ENCODE measurements around the gene ENKUR.
"Not testable (repeated sequence)": the region's sequence is repeated elsewhere in the genome, so short reads cannot be mapped to it uniquely, and the experiment has no call there.

Gene ENKUR

GRCh38 chr10:25017661-25018060 lies 1.7 kb upstream of the ENKUR start:
- H2AFZ ChIP-seq (ENCODE audit: low read depth): peak overlapping the region; percentile 85
- no peak for TF ChIP-seq CTCF (conservative IDR thresholded peaks at IDR 0.05; ENCODE audit: low read depth, low read length)
- H3K27me3 ChIP-seq (ENCODE audit: insufficient read depth, low read depth): no peaks in the 10 kb centered on the region
- H3K36me3 ChIP-seq (ENCODE audit: insufficient read depth): no peaks in the 10 kb centered on the region
- H3K79me2 ChIP-seq (ENCODE audit: insufficient read depth, low read depth): no peaks in the 10 kb centered on the region; the same call in 1 of the 2 replicates
- H3K4me1 ChIP-seq (ENCODE audit: low read depth, poor library complexity, severe bottlenecking): peaks cover 18% of the 10 kb centered on the region
- peak overlapping the region; percentile 69 for H3K4me2 ChIP-seq
- H3K4me3 ChIP-seq (IDR thresholded peaks at IDR 0.05; ENCODE audit: insufficient read depth, low read depth, low read length): no peak overlapping the region
- H4K20me1 ChIP-seq (ENCODE audit: insufficient read depth): no peaks in the 10 kb centered on the region
- peak overlapping the region; percentile 96 for H3K9ac ChIP-seq
- peak overlapping the region; percentile 98 for H3K27ac ChIP-seq

GRCh38 chr10:25017154-25017590 lies 1.2 kb upstream of the ENKUR start:
- Histone ChIP-seq H4K20me1 (ENCODE audit: insufficient read depth) (no peaks in the 10 kb centered on the region), H3K4me3 (IDR thresholded peaks at IDR 0.05; ENCODE audit: insufficient read depth, low read depth, low read length) (peak overlapping the region; percentile 56), H2AFZ (ENCODE audit: low read depth) (peak overlapping the region; percentile 85), H3K4me2 (peak overlapping the region; percentile 69), H3K27ac (peak overlapping the region; percentile 98), H3K9ac (peak overlapping the region; percentile 96), H3K79me2 (ENCODE audit: insufficient read depth, low read depth) (no peaks in the 10 kb centered on the region; the same call in 1 of the 2 replicates), H3K4me1 (ENCODE audit: low read depth, poor library complexity, severe bottlenecking) (peaks cover 18% of the 10 kb centered on the region), H3K27me3 (ENCODE audit: insufficient read depth, low read depth) (no peaks in the 10 kb centered on the region), H3K36me3 (ENCODE audit: insufficient read depth) (no peaks in the 10 kb centered on the region)
- no peak for TF ChIP-seq CTCF (conservative IDR thresholded peaks at IDR 0.05; ENCODE audit: low read depth, low read length)

GRCh38 chr10:25016376-25017153 lies 607 bp upstream of the ENKUR start, which contains the start of gene THNSL1:
Gene THNSL1 (plus strand): TSS chr10:25016612. CDS start chr10:25023224, 6,612 bp downstream.
- Histone ChIP-seq H3K27ac (peak within 1 kb of the TSS; percentile 98), H2AFZ (ENCODE audit: low read depth) (peak within 1 kb of the TSS; percentile 85), H3K36me3 (ENCODE audit: insufficient read depth) (no peaks in the 10 kb centered on the region), H4K20me1 (ENCODE audit: insufficient read depth) (no peaks in the 10 kb centered on the region), H3K4me3 (IDR thresholded peaks at IDR 0.05; ENCODE audit: insufficient read depth, low read depth, low read length) (peak within 1 kb of the TSS; percentile 56), H3K9ac (peak within 1 kb of the TSS; percentile 96), H3K4me2 (peak within 1 kb of the TSS; percentile 69), H3K4me1 (ENCODE audit: low read depth, poor library complexity, severe bottlenecking) (peaks cover 18% of the 10 kb centered on the region), H3K79me2 (ENCODE audit: insufficient read depth, low read depth) (no peaks in the 10 kb centered on the region; the same call in 1 of the 2 replicates), H3K27me3 (ENCODE audit: insufficient read depth, low read depth) (no peaks in the 10 kb centered on the region)
- TF ChIP-seq CTCF (conservative IDR thresholded peaks at IDR 0.05; ENCODE audit: low read depth, low read length): no peak

GRCh38 chr10:25014579-25014978 lies 1.4 kb downstream of the ENKUR start:
- Histone ChIP-seq H2AFZ (ENCODE audit: low read depth) (no peak overlapping the region), H3K27ac (no peak overlapping the region), H3K4me2 (no peak overlapping the region), H3K9ac (no peak overlapping the region), H3K79me2 (ENCODE audit: insufficient read depth, low read depth) (no peaks in the 10 kb centered on the region; the same call in 1 of the 2 replicates), H3K36me3 (ENCODE audit: insufficient read depth) (no peaks in the 10 kb centered on the region), H3K27me3 (ENCODE audit: insufficient read depth, low read depth) (no peaks in the 10 kb centered on the region), H3K4me1 (ENCODE audit: low read depth, poor library complexity, severe bottlenecking) (peaks cover 18% of the 10 kb centered on the region), H3K4me3 (IDR thresholded peaks at IDR 0.05; ENCODE audit: insufficient read depth, low read depth, low read length) (no peak overlapping the region), H4K20me1 (ENCODE audit: insufficient read depth) (no peaks in the 10 kb centered on the region)
- no peak for TF ChIP-seq CTCF (conservative IDR thresholded peaks at IDR 0.05; ENCODE audit: low read depth, low read length)

GRCh38 chr10:25011591-25011990 lies 4.4 kb downstream of the ENKUR start:
- not testable (repeated sequence) for H3K36me3 ChIP-seq (ENCODE audit: insufficient read depth)

More at GRCh38 chr10:25011591-25011990, 4.4 kb downstream of the ENKUR start:
- not testable (repeated sequence) for H3K4me2 ChIP-seq; H3K27ac ChIP-seq; H3K9ac ChIP-seq; H3K4me1 ChIP-seq (ENCODE audit: low read depth, poor library complexity, severe bottlenecking); H4K20me1 ChIP-seq (ENCODE audit: insufficient read depth); H3K79me2 ChIP-seq (ENCODE audit: insufficient read depth, low read depth); H3K4me3 ChIP-seq (IDR thresholded peaks at IDR 0.05; ENCODE audit: insufficient read depth, low read depth, low read length); H3K27me3 ChIP-seq (ENCODE audit: insufficient read depth, low read depth); H2AFZ ChIP-seq (ENCODE audit: low read depth)

Measured in KMS-11 (cell line).